Measurements from ENCODE around the gene BRSK1.
"Not testable (repeated sequence)": the region's sequence is repeated elsewhere in the genome, so short reads cannot be mapped to it uniquely, and the experiment has no call there.

BRSK1 gene

DNA sequence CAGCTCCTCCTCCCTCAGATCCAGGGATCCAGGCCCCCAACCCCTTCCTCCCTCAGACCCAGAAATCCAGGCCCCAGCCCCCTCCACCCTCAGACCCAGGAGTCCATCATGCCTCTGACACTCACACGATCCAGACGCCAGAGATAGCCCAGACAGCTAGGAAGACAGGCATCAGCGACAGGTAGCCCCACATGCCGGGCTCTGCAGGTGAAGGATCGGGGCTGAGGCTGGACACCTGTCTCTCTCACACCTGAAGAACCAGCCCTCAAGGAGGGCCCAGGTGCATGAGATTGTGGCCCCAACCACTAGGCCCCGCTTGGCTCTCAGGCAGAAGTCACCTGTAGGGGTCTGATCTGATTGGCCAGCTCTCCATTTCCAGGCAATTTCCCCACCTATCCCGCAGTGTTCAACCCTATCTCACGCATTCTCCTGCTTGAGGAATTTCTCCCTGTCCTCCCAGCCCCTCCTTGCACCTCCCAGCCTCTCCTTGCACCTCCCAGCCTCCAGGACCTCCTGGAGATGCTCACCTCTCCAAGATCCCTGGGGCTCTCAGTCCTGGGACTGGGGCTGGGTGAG, 37.1 kb downstream of the BRSK1 start:
- no peak for DNase-seq (ENCODE audit: low read depth)
- TF ChIP-seq, protein P1, sequence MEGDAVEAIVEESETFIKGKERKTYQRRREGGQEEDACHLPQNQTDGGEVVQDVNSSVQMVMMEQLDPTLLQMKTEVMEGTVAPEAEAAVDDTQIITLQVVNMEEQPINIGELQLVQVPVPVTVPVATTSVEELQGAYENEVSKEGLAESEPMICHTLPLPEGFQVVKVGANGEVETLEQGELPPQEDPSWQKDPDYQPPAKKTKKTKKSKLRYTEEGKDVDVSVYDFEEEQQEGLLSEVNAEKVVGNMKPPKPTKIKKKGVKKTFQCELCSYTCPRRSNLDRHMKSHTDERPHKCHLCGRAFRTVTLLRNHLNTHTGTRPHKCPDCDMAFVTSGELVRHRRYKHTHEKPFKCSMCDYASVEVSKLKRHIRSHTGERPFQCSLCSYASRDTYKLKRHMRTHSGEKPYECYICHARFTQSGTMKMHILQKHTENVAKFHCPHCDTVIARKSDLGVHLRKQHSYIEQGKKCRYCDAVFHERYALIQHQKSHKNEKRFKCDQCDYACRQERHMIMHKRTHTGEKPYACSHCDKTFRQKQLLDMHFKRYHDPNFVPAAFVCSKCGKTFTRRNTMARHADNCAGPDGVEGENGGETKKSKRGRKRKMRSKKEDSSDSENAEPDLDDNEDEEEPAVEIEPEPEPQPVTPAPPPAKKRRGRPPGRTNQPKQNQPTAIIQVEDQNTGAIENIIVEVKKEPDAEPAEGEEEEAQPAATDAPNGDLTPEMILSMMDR (IDR thresholded peaks at IDR 0.05; ENCODE audit: low read length, missing control alignments), result no peak
- H3K4me3 ChIP-seq (replicated peaks; ENCODE audit: low read depth, low read length), result no peak overlapping the region

DNA sequence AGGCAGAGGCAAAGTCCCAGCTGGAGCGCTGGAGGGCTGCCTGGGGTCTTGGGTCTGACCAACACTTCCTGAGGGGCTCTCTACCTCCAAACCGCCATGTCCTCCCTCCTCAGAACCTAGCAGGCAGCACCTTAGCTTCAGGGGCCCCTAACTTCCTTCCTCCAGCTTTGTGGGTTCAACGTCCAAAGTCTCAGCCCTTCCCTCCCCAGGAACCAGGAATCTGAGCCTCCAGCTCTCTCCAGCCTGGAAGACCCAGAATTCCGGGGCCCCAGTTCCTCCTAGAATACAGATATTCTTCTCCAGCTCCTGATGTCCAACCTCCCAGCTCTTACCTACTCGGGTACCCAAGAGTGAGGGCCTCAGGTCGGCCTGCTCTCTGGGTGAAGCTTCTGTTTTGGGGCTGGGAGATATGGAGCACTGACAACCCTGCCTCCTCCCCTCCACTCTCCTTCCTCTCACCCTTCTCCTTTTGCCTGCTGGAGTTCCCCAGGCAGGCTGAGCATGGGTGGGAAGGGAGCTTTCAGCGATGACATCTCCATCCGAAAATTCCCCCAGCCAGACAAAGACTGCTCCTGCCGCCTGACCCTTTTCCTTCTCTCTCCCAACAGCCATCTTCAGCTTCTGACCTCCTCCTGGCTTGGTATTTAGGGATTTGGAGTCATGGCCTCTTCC, 37.8 kb downstream of the BRSK1 start:
- TF ChIP-seq, protein P1 (IDR thresholded peaks at IDR 0.05; ENCODE audit: low read length, missing control alignments), result no peak
- no peak for DNase-seq (ENCODE audit: low read depth)
- H3K4me3 ChIP-seq (replicated peaks; ENCODE audit: low read depth, low read length), result no peak overlapping the region

DNA sequence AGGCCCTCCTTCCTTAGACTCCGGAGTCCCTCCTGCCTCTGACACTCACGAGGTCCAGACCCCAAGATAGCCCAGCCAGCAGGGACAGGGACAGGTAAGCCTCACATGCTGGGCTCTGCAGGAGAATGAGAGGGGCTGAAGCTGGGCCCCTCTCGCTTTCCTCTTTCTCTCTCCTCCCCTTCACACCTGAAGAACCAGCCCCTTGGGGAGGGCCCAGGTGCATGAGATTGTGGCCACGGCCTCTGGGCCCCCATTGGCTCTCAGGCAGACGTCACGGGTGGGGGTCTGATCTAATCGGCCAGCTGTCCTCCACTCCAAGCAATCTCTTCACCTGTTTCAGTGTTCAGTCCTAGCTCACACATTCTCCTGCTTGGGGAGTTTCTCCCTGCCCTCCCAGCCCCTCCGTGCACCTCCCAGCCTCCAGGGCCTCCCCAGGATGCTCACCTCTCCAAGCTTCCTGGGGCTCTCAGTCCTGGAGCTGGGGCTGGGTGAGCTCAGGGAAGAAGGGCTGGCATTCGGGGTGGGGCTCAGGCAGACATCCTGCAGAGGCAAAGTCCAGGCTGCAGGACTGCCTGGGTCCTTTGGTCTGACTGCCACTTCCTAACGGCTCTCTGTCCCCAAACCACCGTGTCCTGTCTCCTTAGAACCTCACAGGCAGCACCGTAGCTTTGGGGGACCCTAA, 38.5 kb downstream of the BRSK1 start:
- TF ChIP-seq, protein P1 (IDR thresholded peaks at IDR 0.05; ENCODE audit: low read length, missing control alignments), result no peak
- H3K4me3 ChIP-seq (replicated peaks; ENCODE audit: low read depth, low read length), result no peak overlapping the region
- DNase-seq (ENCODE audit: low read depth), result no peak

DNA sequence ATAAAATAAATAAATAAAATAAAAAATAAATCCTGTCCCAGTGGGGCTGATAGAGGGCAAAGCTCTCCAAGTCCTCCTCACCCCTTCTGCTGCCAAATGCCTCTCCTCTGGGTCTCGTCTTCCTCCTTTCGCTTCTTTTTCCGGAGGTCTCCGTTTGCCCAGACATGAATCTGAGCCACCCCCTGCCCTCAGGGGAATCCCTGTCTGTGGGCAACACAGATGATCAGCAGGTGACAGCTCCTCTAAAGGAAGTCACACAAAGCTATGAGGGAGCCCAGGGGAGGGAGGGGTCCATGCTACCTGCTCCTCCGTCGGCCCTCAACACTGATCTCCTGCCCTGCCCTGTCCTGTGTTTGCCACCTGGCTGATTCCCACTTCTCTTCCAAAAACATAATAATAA, 40.9 kb downstream of the BRSK1 start:
- no peak overlapping the region for H3K4me3 ChIP-seq (replicated peaks; ENCODE audit: low read depth, low read length)
- TF ChIP-seq, protein P1 (IDR thresholded peaks at IDR 0.05; ENCODE audit: low read length, missing control alignments), result no peak
- DNase-seq (ENCODE audit: low read depth), result no peak

DNA sequence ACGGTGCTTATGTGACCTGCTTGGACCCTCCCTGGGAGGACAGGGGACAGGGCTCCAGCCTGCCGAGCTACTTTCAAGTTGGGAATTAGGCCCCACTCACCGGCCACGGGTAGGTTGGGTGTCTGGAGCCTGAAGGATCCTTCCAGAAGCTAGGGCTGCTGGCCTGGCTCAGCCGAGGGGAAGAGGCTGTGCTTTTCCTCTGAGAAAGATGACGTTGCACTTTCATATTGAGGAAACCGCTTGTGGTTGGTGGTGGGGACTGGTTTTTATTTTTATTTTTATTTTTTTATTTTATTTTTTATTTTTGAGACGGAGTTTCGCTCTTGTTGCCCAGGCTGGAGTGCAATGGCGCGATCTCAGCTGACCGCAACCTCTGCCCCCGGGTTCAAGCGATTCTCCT, 41.4 kb downstream of the BRSK1 start, which contains the start of gene TMEM150B:
TMEM150B (minus strand) TSS at position 170 of the 400 bp plus-strand sequence. CDS start 4,305 bp downstream, outside the sequence.
- H3K4me3 ChIP-seq (replicated peaks; ENCODE audit: low read depth, low read length), result no peak within 1 kb of the TSS
- TF ChIP-seq, protein P1 (IDR thresholded peaks at IDR 0.05; ENCODE audit: low read length, missing control alignments), result no peak
- DNase-seq (ENCODE audit: low read depth), result no peak

DNA sequence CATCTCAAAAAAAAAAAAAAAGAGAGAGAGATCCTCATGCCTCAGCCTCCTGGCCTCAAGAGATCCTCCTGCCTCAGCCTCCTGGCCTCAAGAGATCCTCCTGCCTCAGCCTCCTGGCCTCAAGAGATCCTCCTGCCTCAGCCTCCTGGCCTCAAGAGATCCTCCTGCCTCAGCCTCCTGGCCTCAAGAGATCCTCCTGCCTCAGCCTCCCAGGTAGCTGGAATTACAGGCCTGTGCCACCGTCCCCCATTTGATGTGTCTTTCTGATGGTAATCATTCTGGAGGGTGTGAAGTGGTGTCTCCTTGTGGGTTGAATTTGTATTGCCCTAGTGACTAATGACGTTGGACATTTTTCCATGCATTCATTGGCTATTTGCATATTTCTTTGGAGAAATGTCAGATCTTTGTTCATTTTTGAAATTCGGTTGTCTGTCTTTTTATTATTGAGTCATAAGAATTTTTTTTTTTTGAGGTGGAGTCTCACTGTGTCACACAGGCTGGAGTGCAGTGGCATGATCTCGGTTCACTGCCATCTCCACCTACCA, 45.0 kb downstream of the BRSK1 start:
- DNase-seq (ENCODE audit: low read depth); H3K4me3 ChIP-seq (replicated peaks; ENCODE audit: low read depth, low read length): not testable (repeated sequence)

DNA sequence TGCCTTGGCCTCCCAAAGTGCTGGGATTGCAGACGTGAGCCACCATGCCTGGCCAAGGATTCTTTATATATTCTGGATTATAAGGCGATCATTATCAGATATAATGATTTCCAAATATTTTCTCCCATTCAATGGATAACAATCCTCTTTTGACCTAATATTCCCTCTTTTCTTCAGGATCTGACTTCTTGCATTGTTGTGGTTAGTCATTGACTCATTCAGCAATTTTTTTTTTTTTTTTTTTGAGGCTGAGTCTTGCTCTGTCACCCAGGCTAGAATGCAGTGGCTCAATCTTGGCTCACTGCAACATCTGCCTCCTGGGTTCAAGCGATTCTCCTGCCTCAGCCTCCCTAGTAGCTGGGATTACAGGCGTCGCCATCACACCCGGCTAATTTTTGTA, 46.0 kb downstream of the BRSK1 start:
- H3K4me3 ChIP-seq (replicated peaks; ENCODE audit: low read depth, low read length), result not testable (repeated sequence)
- peak; percentile 42 for DNase-seq (ENCODE audit: low read depth)
